GM13977 (cell line): ENCODE measurements around the gene ZBTB1.

ENCODE experiments used
- DNase-seq: peaks from one replicate; pipeline ENCODE4 v3.0.0; 2012; ENCODE audit warnings: low spot score
- CTCF ChIP-seq: IDR thresholded peaks from 2 replicates; pipeline ENCODE4 v1.5.1; 2012; ENCODE audit warnings: mild to moderate bottlenecking, control low read depth; ENCODE audit not compliant: insufficient read depth; ENCODE audit errors: extremely low read depth, missing control alignments
- in situ Hi-C: fragments of 300-500 bp; cut with MboI; formaldehyde crosslinking; loops from one replicate; pipeline ENCODE4 v1.12.0; 2022; ENCODE audit warnings: low sequenced_read_pairs, low pct_unique_long_range_greater_than_20kb, mixed read lengths, inconsistent platforms; ENCODE audit not compliant: unreplicated experiment

ZBTB1 gene

GRCh38 chr14:64502887-64503433, 1.6 kb upstream of the ZBTB1 start:
- no peak for TF ChIP-seq CTCF
- DNase-seq: no peak
- in situ Hi-C loops: no loop called here

GRCh38 chr14:64503434-64504309, 898 bp upstream of the ZBTB1 start, which contains the start of gene ZBTB25:
TSS of gene ZBTB25 (minus strand) at chr14:64503838. CDS start at chr14:64490533, 13,305 bp downstream.
- DNase-seq: peak; percentile 89
- no peak for TF ChIP-seq CTCF
- in situ Hi-C loops: no loop called here

DNA sequence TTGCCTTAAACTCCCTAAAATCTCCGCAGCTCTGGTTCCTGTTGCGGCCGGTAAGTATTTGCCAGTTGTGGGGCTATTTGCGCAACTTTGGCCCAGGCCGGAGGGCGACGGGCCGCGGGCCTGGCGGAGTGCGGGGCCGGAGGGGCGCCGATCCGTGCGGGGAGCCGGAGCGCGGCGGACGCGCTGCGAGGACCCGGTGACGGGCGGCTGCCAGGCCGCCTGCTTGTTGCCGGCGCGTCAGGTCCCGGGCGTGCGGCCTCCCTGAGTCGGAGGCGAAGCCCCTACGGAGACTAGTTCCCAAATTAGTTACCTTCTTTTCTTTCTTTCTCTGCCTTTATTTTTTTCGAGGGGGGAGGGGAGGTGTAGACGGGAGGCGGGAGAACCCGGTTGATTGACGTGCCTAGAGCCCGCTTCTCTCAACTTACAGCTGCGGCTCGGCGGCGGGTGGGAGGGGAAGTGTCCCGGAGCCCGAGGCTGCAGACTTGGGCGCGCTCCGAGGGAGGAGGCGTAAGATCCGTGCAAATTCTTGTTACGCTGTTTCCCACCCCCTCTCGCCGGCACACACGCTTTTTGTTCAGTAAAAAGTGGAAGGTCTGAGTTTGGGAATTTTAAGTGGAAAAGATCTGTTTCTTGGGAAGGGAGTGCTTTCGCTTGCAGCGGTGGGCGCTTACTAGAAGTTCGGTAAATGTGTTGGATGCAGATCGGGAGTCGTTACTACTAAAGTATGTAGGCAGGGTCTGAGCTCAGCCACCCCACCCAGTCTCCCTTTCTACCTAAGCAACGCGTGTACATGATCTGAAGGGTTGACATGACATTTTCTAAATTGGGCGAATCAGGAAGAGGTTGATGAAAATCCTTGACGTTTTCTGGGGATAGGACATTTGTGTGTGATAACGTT, 576 bp downstream of the ZBTB1 start:
- TF ChIP-seq CTCF: no peak
- peak; percentile 81 for DNase-seq
- in situ Hi-C loops: no loop called here

- in situ Hi-C loops: no loop called here
- no peak for TF ChIP-seq CTCF
- no peak for DNase-seq
Measured at GRCh38 chr14:64506721-64507120, 2.2 kb downstream of the ZBTB1 start.

DNA sequence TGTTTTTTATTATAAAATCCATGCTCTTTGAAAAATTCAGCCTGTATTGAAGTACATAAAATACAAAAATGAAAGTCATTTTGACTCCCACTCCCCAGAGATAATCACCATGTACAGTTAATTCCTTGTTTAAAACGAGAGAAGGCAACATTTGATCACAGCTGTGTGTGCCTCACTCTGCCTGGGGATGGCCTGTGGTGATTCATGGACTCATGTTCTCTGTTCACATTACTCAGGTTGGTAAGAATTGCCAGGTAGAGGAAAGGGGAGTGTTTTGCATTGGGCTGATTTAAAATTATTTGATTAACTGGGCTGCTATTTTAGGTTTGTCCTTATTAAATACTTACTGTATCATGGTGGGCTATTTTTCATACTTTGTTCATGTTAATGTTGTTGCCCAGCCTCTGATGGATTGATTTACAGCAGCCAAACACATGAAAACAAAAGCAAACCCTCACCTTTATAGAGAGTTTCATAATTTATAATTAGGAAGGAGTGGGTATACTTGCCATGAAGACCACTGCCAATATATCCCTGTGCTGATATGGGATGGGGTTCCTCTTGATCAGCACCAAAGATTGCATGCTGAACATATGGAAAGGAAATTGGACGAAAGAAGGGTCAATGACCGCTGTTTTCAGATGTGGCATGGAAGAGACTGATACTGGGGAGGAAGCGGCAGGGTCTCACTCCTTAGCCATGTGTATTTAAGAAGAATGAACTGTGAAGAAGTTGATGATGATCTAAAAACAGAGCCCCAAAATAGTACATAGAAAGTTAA, 3.0 kb downstream of the ZBTB1 start:
- in situ Hi-C loops: no loop called here
- no peak for TF ChIP-seq CTCF
- DNase-seq: no peak
